CD14-positive monocyte (primary cell): ENCODE measurements around the gene LARGE2. TPM values are rescaled to one million over a fixed set of nuclear protein-coding genes. Genes with fewer than 3 reads are reported as not detected.

Experiments used
- DNase-seq, 3 donors: peaks; one replicate each; pipeline ENCODE4 v3.0.0-alpha.2; 2011 to 2022
- H2AFZ ChIP-seq: 2 replicates; pipeline ENCODE4 v1.6.0; 2012; ENCODE audit warnings: mild to moderate bottlenecking, low read depth, low read length, inconsistent platforms; ENCODE audit not compliant: insufficient read depth, poor library complexity, severe bottlenecking
- H3K27ac ChIP-seq, 2 donors: 1 replicate in 1 of 2; 2 replicates in 1 of 2; pipeline ENCODE4 v1.5.1; 2012 to 2013; ENCODE audit warnings: low read length in 2 of 2, control low read depth in 1 of 2, inconsistent platforms in 1 of 2, low read depth in 1 of 2, mild to moderate bottlenecking in 1 of 2
- H3K27me3 ChIP-seq, 2 donors: one replicate each; pipeline versions ENCODE4 v1.6.0 to v1.6.1; 2011 to 2013; ENCODE audit warnings: low read length in 2 of 2; ENCODE audit not compliant: control insufficient read depth in 2 of 2, insufficient read depth in 2 of 2
- H3K36me3 ChIP-seq, 2 donors: replicated peaks in 1 of 2; 1 replicate in 1 of 2; 2 replicates in 1 of 2; pipeline versions ENCODE4 v1.5.1 to v1.6.1; 2012 to 2013; ENCODE audit warnings: low read length in 2 of 2, control low read depth in 1 of 2, inconsistent platforms in 1 of 2, mild to moderate bottlenecking in 1 of 2; ENCODE audit not compliant: insufficient read depth in 2 of 2, control insufficient read depth in 1 of 2
- H3K4me1 ChIP-seq, 2 donors: 1 replicate in 1 of 2; 2 replicates in 1 of 2; pipeline versions ENCODE4 v1.5.1 to v1.6.1; 2012 to 2013; ENCODE audit warnings: low read length in 2 of 2, control low read depth in 1 of 2, inconsistent platforms in 1 of 2, mild to moderate bottlenecking in 1 of 2, moderate library complexity in 1 of 2; ENCODE audit not compliant: insufficient read depth in 2 of 2, control insufficient read depth in 1 of 2
- H3K4me2 ChIP-seq: replicated peaks from 2 replicates; pipeline ENCODE3; 2012; ENCODE audit warnings: low read length, moderate library complexity, mild to moderate bottlenecking; ENCODE audit not compliant: poor library complexity, severe bottlenecking; ENCODE audit errors: extremely low read depth
- H3K4me3 ChIP-seq, 3 experiments: fragments of 200-600 bp in 1 of 3; sonication (generic) in 1 of 3; replicated peaks in 1 of 3; 1 replicate in 2 of 3; 2 replicates in 1 of 3; pipeline ENCODE4 v1.5.1; 2011 to 2013; ENCODE audit warnings: low read length in 3 of 3, mild to moderate bottlenecking in 3 of 3, control low read depth in 2 of 3, low read depth in 2 of 3, inconsistent platforms in 1 of 3, moderate library complexity in 1 of 3
- H3K79me2 ChIP-seq: 2 replicates; pipeline ENCODE4 v1.6.0; 2012; ENCODE audit warnings: mild to moderate bottlenecking, control low read depth, inconsistent platforms, low read length, moderate library complexity; ENCODE audit not compliant: insufficient read depth
- H3K9ac ChIP-seq: 2 replicates; pipeline ENCODE4 v1.6.0; 2017; ENCODE audit warnings: low read length, mild to moderate bottlenecking; ENCODE audit not compliant: insufficient read depth, poor library complexity, severe bottlenecking
- H3K9me3 ChIP-seq, 2 donors: replicated peaks in 1 of 2; 1 replicate in 1 of 2; 2 replicates in 1 of 2; pipeline versions ENCODE4 v1.5.1 to v1.6.1; 2012 to 2013; ENCODE audit warnings: low read length in 2 of 2, control low read depth in 1 of 2; ENCODE audit not compliant: control insufficient read depth in 1 of 2, insufficient read depth in 1 of 2
- H4K20me1 ChIP-seq: 2 replicates; pipeline ENCODE4 v1.6.0; 2012; ENCODE audit warnings: mild to moderate bottlenecking, low read length, control low read depth, moderate library complexity; ENCODE audit not compliant: insufficient read depth
- H3K27ac Mint-ChIP-seq, 7 donors: one replicate each; pipeline ENCODE4 v1.8.0; 2020; ENCODE audit warnings: mild to moderate bottlenecking in 7 of 7, mixed read lengths in 7 of 7, moderate library complexity in 6 of 7, inconsistent platforms in 2 of 7
- H3K27me3 Mint-ChIP-seq, 3 donors: one replicate each; pipeline ENCODE4 v1.8.0; 2021 to 2022; ENCODE audit warnings: low read depth in 3 of 3, mild to moderate bottlenecking in 3 of 3, mixed read lengths in 3 of 3, moderate library complexity in 3 of 3, inconsistent platforms in 1 of 3
- H3K36me3 Mint-ChIP-seq, 2 donors: one replicate each; pipeline ENCODE4 v1.8.0; 2020; ENCODE audit warnings: mixed read lengths in 2 of 2, inconsistent platforms in 1 of 2, mild to moderate bottlenecking in 1 of 2
- H3K4me1 Mint-ChIP-seq: one replicate; pipeline ENCODE4 v1.8.0; 2020; ENCODE audit warnings: mild to moderate bottlenecking, mixed read lengths
- H3K4me3 Mint-ChIP-seq, 2 donors: one replicate each; pipeline ENCODE4 v1.8.0; 2020; ENCODE audit warnings: mild to moderate bottlenecking in 2 of 2, mixed read lengths in 2 of 2, moderate library complexity in 1 of 2
- H3K9me3 Mint-ChIP-seq, 7 donors: one replicate each; pipeline ENCODE4 v1.8.0; 2020 to 2022; ENCODE audit warnings: mixed read lengths in 7 of 7, mild to moderate bottlenecking in 6 of 7, moderate library complexity in 6 of 7, inconsistent platforms in 2 of 7
- CTCF ChIP-seq: fragments of 200-600 bp; IDR thresholded peaks from one replicate; pipeline ENCODE4 v1.8.0; 2022; ENCODE audit warnings: antibody characterized with exemption, mild to moderate bottlenecking
- WGBS: methylation state at CpG from one replicate; pipeline ENCODE4 v1.1.5; 2013; ENCODE audit warnings: missing lambda C conversion rate; ENCODE audit not compliant: insufficient coverage; 5-methylcytosine and 5-hydroxymethylcytosine counted together
- intact Hi-C, 2 donors: fragments of 100-400 bp; cut with micrococcal nuclease; formaldehyde crosslinking; loops; one replicate each; pipeline versions ENCODE4 v1.15.0 to v1.15.1; 2023
- polyA plus RNA-seq, 3 donors: library from polyadenylated mRNA; depleted of rRNA in 1 of 3; unstranded in 2 of 3; stranded (reverse) in 1 of 3; fragments of 300-500 nt in 2 of 3; fragments of >200 nt in 1 of 3; fragmentation: Illumina TruSeq in 2 of 3; gene quantifications; 1 replicate in 2 of 3; 2 replicates in 1 of 3; pipeline ENCODE4 v1.2.3, GENCODE V29; 2012 to 2021

The LARGE2 gene
- polyA plus RNA-seq, 3 donors = 0.12 TPM; not detected in 2

GRCh38 chr11:45881708-45882368 is 40.6 kb upstream of the LARGE2 start:
- Histone ChIP-seq H4K20me1 (peaks cover 25% of the 10 kb centered on the region), H3K27me3 (peaks cover 11 to 17% of the 10 kb centered on the region in 2 donors), H3K4me1 (peaks cover 5 to 6% of the 10 kb centered on the region in 2 donors), H3K36me3 (peaks cover 48 to 50% of the 10 kb centered on the region in 2 donors), H3K4me2 (no peak overlapping the region), H3K27ac (no peak overlapping the region), H3K9me3 (no peaks in the 10 kb centered on the region), H3K9ac (no peak overlapping the region), H3K4me3 (no peak overlapping the region), H3K79me2 (no peaks in the 10 kb centered on the region), H2AFZ (no peak overlapping the region)
- no peak overlapping the region for H3K4me3 Mint-ChIP-seq
- no peak for DNase-seq
- H3K27me3 Mint-ChIP-seq = peaks cover 8 to 24% (median 16%) of the 10 kb centered on the region in 3 donors
- intact Hi-C loops = no loop called here
- H3K9me3 Mint-ChIP-seq = peaks cover 0 to 5% (median 0%) of the 10 kb centered on the region in 7 donors
- peaks cover 3% of the 10 kb centered on the region for H3K4me1 Mint-ChIP-seq
- H3K27ac Mint-ChIP-seq = no peak overlapping the region
- H3K36me3 Mint-ChIP-seq = peaks cover 45 to 49% of the 10 kb centered on the region in 2 donors
- 100% methylated on average over 1 of the region's 6 CpGs for WGBS
- TF ChIP-seq CTCF = no peak

GRCh38 chr11:45884596-45885185 is 37.8 kb upstream of the LARGE2 start:
- Mint-ChIP-seq H3K27ac (no peak overlapping the region), H3K4me1 (peaks cover 3% of the 10 kb centered on the region), H3K36me3 (peaks cover 25 to 27% of the 10 kb centered on the region in 2 donors), H3K9me3 (peaks cover 0 to 5% (median 0%) of the 10 kb centered on the region in 7 donors), H3K4me3 (peak overlapping the region; percentile 64 to 89), H3K27me3 (peaks cover 16 to 43% (median 29%) of the 10 kb centered on the region in 3 donors)
- Histone ChIP-seq H3K27ac (no peak overlapping the region), H2AFZ (no peak overlapping the region), H3K4me2 (no peak overlapping the region), H3K9me3 (no peaks in the 10 kb centered on the region), H3K27me3 (peaks cover 14 to 26% of the 10 kb centered on the region in 2 donors), H3K4me1 (peaks cover 5 to 6% of the 10 kb centered on the region in 2 donors), H3K4me3 (no peak overlapping the region), H3K9ac (no peak overlapping the region), H3K36me3 (peaks cover 28 to 29% of the 10 kb centered on the region in 2 donors), H4K20me1 (peaks cover 25% of the 10 kb centered on the region), H3K79me2 (no peaks in the 10 kb centered on the region)
- intact Hi-C loops = no loop called here
- WGBS = 93% methylated on average over 8 of the region's 10 CpGs
- no peak for TF ChIP-seq CTCF
- DNase-seq = no peak
